KBM-7 (cell line): ENCODE results near the gene WDR38.

Experiments used
- DNase-seq: peaks from one replicate; pipeline ENCODE4 v3.0.0-alpha.2; 2015
- in situ Hi-C: fragments of 300-500 bp; cut with MboI; formaldehyde crosslinking; loops from 2 replicates; pipeline ENCODE4 v1.14.3; 2020; ENCODE audit warnings: low sequenced_read_pairs, low pct_unique_long_range_greater_than_20kb, mixed read lengths

WDR38 gene, protein sequence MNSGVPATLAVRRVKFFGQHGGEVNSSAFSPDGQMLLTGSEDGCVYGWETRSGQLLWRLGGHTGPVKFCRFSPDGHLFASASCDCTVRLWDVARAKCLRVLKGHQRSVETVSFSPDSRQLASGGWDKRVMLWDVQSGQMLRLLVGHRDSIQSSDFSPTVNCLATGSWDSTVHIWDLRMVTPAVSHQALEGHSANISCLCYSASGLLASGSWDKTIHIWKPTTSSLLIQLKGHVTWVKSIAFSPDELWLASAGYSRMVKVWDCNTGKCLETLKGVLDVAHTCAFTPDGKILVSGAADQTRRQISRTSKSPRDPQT

DNA sequence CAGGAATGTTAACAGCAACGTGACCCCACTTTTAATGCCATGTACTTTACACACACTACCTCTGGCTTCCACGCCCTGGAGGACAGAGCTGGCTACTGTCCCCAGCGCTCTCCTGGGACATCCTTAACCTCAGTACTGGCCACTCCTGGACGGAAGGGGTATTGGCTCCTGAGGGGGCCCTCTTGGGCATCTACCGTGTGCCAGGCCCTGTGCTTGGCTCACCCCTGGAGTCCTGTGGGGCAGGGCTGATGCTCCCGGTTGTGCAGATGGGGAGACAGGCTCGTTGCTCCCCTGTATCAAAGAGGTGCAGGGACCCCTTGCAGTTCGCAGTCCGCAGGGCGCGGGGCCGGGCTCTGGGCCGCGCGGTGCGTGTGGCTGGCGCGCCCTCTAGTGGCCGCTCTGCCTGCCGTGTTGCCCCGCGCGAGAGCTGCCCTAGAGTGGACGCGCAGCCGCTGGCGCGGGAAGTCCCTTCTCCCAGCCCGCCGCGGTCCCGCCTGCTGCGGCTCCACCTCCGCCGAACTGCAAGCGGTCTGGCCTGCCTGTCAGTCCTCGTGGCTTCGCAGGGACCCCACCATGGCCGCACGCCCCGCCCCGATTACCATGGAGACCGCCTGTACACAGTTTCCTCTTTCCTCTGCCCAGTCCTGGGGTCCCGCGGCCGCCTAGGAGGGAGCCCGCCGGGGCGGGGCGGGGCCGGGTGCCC, at the start of gene WDR38:
Gene WDR38, plus strand, starts transcription at position 632 of the 703 bp plus-strand sequence. CDS start 72 bp downstream, outside the sequence.
- in situ Hi-C loops = loop anchor here (25.0 kb wide), 1 partner anchor 534 kb away; no protein-coding TSS in a partner anchor

DNA sequence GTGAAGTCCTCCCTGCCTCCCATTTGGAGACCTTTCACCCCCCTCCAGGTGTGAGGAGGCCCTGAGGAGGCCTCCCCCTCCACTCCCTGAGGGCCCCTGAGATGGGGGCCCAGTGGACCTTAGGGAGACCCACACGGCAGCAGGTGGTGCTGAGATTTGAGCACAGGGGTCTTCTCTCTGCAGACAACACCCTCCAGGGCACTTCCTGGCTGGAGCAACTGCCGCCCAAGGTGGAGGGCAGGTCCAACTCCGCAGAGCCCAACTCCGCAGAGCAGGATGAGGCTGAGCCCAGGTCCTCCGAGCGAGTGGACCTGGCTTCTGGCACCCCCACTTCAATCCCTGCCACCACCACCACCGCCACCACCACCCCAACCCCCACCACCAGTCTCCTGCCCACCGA, 49.3 kb upstream of the WDR38 start:
- in situ Hi-C loops = no loop called here

More for the DNA sequence above, at the start of gene WDR38:
- DNase-seq = peak; percentile 80

DNA sequence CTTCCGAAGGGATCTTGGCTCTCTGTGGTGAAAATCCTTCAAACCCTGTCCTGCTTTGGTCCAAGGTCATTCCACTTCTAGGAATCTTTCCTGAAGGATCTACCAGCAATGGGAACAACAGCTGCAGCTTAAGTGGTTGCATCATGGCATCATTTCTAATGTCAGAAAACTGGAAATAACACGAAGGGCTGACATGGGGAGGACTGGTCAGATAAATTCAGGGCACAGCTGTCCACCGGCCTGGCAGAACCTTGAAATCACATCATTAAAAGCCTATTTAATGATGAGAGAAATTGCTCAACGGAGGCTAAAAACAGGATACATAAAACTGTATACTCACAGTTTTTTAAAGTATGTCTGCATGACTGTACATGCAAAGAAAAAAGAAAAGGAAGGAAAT, 48.1 kb upstream of the WDR38 start:
- in situ Hi-C loops = no loop called here
- no peak for DNase-seq

More for the DNA sequence above, 49.3 kb upstream of the WDR38 start:
- no peak for DNase-seq

DNA sequence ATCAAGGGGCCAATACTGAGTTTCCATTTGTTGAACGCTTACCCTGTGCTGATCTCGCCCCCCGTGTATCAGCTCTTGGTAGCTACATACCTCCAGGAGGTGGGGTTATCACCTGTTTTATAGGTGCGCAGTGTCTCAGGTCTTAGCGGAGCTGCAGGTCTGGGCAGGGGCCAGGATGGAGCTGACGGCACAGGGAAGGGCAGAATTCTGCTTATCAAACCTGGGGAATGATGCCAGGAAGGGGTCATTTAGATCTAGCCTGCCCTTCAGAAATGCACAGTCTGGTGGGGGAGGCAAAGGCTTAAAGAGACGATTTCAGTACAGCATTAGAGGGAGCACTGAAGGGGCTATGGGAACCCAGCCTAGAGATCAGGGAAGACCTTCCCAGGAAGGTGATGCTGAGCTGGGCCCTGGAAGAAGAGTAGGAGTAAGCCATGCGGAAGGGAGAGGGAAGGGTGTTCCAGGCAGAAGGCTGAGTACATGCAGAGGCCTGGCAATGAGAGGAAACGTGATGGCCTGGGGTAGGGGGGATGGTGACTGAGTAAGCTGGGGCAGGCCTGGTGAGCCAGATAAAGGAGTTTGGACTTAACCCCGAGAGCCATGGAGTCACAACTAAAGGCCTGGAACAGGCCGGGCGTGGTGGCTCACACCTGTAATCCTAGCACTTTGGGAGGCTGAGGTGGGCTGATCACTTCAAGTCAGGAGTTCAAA, 44.9 kb upstream of the WDR38 start:
- in situ Hi-C loops = no loop called here
- DNase-seq = no peak

DNA sequence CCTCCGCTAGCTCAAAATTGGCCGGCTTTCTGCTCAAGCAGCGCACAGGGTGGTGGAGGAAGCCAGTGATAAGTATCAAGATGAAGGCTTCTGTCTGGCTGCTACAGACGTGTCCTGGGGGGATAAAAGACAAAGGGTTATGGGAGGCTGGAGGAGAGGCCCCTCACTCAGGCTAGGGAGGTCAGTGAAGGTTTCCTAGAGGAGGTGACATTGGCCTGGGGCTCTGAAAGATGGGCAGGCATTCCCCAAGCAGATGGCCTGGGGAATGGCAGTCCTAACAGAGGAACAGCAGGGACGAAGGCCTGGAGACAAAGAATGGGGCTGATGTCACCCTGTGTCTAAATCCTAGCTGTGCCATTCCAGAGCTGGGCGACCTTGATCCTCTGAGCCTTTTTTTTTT, 44.0 kb upstream of the WDR38 start:
- DNase-seq = no peak
- in situ Hi-C loops = no loop called here

DNA sequence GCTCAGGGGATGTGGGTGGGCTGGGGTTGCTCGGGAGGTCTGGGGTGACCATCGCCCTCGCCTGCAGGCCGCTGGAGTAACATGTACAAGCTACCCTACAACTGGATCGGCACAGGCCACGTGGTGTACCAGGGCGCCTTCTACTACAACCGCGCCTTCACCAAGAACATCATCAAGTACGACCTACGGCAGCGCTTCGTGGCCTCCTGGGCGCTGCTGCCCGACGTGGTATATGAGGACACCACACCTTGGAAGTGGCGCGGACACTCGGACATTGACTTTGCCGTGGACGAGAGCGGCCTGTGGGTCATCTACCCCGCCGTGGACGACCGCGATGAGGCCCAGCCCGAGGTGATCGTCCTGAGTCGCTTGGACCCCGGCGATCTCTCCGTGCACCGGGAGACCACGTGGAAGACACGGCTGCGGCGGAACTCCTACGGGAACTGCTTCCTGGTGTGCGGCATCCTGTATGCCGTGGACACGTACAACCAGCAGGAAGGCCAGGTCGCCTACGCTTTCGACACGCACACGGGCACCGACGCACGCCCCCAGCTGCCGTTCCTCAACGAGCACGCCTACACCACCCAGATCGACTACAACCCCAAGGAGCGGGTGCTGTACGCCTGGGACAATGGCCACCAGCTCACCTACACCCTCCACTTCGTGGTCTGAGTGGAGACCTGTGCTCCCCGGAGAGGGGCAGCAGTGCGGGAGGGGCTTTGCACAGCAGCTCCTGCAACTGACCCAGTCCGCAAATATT, 43.3 kb upstream of the WDR38 start:
- in situ Hi-C loops = no loop called here
- no peak for DNase-seq

DNA sequence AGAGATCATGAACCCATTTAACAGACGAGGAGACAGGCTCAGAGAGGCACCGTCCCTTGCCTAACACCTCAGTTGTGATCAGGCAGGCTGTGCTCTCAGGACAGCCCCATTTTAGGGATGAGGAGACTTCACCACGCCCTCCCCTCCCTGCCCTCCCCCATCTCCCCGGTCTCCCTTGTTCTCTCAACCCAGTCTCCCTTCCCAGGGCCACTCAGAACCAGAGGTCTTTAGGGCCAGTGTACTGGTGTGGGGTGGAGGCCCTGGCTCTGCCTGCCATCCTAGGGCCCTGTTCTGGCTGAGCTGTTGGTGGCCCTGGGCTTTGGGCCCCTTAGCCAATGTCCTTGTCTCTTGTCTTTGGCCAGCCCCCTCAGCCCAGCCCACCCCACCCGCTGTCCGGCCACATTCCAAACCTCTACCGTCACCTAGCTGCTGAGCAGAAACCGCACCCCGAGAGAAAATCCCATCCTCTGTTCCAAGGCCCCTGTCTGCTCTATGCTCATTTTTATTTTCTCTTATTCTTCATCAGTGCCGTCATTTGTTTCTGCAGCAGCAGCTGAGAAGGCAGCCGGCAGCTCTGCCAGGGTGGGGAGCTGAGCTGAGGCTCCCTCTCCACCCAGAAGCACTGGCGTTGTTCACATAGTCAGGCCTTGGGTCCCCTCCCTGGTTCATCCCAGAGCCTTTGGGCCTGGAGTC, 42.5 kb upstream of the WDR38 start:
- in situ Hi-C loops = no loop called here
- DNase-seq = no peak

DNA sequence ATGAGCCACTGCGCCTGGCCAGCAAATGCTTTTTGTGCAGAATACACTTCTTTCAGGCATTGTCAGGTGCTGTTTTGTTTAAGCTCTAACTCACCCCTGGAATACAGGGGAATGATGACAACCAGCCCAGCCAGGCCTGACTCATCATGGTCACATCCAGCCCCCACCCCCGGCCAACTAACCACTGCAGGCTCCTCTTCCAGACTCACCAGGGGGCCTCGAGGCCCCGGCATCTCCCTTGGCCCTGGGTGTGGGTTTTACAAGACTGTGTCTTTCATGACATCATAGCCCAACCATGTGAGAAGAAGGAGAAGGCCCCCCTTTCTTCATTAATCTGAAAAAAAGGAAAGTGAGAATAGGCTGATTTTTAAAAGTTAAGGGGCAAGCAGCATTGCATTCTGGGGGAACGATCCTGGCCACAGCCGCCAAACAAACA, 40.8 kb upstream of the WDR38 start:
- in situ Hi-C loops = no loop called here
- peak; percentile 23 for DNase-seq

DNA sequence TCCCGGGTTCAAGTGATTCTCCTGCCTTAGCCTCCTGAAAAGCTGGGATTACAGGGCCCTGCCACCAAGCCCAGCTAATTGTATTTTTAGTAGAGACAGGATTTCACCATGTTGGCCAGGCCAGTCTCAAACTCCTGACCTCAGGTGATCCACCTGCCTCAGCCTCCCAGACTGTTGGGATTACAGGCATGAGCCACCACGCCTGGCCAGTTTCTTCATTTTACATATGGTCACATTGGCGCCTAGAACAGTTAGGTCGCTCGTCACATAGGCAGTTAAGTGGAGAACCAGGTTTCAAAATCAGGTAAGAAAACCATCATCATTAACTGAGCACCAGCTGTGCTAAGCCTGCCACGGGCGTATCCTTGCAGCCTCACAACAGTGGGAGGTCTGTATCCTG, 40.2 kb upstream of the WDR38 start:
- DNase-seq = no peak
- in situ Hi-C loops = no loop called here

DNA sequence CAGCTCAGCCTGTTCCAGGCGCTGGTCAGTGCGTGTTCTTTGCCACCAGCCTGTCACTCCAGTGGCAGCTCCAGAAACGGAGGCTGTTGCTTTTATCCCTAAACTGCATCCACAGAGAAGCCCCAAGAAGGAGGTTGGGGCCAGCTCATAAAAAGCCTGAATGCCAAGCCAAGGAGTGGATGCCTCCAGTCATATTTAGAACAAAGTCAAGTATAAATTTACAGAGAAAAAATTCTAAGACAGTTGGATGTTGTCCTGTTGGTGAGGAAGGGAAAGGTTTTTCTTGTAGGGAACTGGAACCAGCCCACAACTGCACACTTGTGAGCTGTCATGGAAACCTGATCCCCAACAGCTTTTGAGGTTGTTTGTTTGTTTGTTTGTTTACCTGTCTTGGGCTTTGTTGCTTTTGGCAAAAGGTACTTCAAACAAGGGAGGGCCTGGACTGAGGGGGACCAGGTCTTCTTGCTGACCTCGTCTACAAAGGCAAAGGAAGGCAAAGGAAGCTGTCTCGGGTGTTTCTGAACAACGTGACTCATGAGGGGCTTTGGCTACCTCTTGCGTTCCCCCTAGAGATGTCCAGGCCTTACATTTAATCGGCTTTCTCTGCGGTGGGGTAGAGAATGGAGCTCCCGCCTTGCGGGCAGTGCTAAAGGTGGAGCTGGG, 39.6 kb upstream of the WDR38 start:
- DNase-seq = no peak
- in situ Hi-C loops = no loop called here

DNA sequence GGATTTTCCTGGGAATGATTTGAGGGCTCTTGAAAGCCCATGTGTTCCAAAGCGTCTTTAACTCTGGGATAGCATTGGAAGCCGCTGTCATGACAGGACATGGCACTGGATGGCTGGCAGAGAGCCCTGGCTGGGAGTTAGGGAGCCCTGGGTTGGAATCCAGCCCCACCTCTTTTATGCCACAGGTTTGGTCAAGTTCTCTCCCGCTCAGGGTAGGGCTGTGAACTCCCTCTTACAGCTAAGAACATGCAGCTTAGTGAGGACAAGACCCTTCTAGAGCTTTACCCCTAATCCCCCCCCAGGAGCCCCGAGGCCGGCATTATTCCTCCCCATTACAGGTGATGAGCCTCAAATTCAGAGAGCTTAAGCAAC, 39.1 kb upstream of the WDR38 start:
- no peak for DNase-seq
- in situ Hi-C loops = no loop called here

DNA sequence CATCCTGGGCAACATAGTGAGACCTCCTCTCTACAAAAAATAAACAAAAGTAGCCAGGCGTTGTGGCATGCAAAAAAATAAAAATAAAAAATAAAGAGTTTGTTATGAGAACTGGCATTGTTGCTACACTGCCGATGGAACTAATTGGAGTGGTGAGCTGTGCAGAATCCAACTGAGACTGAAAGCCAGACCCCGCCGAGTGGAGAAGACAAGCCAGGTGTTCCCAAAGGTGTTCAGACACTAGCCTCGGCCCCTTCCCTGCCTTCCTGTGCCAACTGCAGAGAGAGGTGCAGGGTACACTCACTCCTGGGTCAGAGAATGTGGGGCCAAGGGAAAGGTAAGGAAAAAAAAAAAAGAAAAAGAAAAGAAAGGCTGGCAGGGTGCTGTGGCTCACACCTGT, 37.7 kb upstream of the WDR38 start:
- in situ Hi-C loops = no loop called here
- DNase-seq = no peak

DNA sequence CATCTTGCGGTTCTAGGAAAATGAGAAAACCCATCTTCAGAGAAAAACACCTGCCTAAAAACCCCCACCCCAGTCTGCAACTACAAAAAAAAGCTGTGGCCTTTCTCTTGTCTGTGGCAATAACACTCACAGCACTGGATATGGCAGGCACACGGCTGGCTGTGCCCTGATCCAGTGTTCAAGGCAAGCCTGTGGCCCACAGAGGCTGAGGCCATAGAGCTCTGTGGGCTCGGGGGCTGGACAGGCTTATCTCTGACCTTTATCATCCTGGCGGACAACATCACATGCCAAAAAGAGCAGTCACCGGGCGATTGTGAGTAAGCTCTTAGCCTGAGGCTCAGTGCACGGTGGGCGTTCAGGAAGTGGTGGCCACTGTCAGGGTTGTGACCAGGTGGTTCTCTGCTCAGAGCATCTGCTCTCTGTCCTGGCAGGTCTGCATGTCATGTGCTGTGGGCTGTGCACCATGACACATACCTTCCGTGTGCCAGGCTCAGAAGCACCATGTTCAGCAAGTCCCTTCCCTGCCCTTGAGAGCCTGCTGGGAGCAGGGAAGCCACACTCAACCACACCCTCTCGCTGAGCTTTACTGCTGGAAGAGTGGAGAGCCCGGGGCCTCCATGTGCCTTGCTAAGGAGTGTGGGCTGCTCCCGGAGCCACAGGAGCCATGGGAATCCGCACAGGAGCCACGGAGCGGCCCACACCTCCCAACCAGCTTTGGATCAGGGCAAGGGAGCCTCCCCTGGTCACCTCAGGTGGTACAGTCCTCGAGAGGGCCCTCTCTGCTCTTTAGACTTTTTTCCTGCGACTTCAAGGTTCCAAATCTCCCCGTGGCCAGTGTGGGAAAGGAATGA, 34.6 kb upstream of the WDR38 start:
- DNase-seq = peak; percentile 27
- in situ Hi-C loops = no loop called here

DNA sequence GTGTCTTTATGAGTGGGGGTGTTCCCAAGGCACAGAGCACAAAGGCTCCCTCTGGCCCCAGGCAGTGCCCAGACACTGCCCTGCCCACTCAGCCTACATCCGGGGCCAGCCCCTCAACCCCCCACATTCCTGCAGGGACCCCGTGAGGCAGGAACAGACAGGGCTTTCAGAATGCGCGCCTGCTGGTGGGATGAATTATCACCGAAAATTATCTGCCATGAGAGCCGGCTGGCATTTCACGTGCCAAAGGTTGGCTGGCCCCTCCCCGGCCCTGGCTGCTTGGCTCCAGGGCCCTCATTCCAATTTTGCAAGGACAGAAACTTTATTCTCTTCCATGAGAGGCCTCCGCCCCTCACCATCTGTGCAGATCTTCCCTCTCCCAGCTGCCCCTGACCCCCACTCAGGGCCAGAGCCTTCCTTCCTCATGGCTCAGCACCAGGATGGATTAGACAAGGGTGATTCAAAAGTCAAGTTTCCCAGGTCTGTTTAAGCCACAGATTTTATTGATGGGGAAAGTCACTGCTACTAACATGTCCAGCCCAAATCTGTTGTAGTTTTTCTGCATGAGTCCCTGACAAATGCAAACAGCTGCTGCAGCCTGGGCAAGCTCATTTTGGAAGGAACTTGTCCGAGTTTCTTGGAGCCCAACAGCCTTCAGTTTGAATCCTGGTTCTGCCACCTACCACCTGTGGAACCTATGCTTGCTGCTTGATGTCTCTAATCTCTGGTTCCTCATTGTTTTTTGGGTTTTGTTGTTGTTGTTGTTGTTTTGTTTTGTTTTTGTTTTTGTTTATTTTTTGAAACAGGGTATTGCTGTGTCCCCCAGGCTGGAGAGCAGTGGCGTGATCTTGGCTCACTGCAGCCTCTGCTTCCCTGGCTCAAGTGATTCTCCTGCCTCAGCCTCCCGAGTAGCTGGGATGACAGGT, 32.3 kb upstream of the WDR38 start:
- in situ Hi-C loops = no loop called here
- DNase-seq = no peak

DNA sequence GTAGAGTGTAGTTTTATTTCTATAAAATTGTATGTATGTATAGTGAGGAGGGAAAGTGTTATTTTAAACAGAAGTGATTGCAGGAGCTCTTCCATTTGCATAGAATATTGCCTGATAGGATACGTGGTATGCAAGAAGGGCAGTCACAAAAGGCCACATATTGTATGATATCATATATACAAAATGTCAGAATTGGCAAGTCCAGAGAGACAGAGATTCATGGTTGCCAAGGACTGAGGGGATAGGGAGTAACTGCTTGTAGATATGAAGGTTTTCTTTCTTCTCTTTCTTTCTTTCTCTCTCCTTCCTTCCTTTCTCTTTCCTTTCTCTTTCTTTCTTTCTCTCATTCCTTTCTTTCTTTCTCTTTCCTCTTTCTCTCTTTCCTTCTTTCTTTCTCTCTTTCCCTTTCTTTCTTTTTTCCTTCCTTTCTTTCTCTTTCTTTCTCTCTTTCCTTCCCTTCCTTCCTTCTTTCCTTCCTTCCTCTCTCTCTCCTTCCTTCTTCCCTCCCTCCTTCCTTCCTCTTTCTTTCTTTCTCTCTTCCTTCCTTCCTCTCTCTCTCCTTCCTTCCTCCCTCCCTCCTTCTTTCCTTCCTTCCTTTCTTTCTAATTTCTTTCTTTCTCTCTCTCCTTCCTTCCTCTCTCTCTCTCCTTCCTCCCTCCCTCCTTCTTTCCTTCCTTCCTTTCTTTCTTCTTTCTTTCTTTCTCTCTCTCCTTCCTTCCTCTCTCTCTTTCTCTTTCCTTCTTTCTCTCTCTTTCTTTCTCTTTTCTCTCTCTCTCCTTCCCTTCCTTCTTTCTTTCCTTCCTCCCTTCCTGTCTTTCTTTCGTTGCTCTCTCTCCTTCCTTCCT, 24.5 kb upstream of the WDR38 start:
- in situ Hi-C loops = no loop called here
- DNase-seq = no peak

DNA sequence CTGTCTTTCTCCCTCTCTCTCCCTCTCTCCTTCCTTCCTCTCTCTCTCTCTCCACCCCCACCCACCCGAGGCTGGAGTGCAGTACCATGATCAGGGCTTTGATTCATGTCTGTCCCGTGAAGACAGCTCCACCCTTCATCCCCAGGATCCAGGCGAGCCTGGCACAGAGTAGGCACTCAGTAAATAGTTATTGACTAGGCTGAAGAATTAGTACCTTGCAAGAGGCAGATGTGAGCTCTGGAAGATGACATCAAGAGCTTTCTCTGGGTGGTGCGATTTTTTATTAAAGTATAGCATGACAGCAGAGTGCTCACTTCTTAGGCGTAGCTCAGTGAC, 24.0 kb upstream of the WDR38 start:
- in situ Hi-C loops = no loop called here
- DNase-seq = no peak
